HFF-Myc (cell line): ENCODE measurements around the gene UPF1.

Experiments
- DNase-seq: peaks from one replicate; pipeline ENCODE4 v3.0.0-alpha.2; 2011; ENCODE audit warnings: low read depth; ENCODE audit errors: extremely low read depth
- H3K4me3 ChIP-seq: replicated peaks from 2 replicates; pipeline ENCODE4 v1.5.1; 2011; ENCODE audit warnings: low read depth, mild to moderate bottlenecking, control low read depth, low read length
- TF ChIP-seq, protein P1 (sequence below): IDR thresholded peaks from 2 replicates; pipeline ENCODE4 v1.5.1; 2012; ENCODE audit warnings: mild to moderate bottlenecking, low read depth, low read length, control low read depth; ENCODE audit errors: missing control alignments

UPF1 gene

GRCh38 chr19:18867199-18867598 is 35.4 kb downstream of the UPF1 start:
- no peak overlapping the region for H3K4me3 ChIP-seq
- DNase-seq, result no peak
- TF ChIP-seq, protein P1, sequence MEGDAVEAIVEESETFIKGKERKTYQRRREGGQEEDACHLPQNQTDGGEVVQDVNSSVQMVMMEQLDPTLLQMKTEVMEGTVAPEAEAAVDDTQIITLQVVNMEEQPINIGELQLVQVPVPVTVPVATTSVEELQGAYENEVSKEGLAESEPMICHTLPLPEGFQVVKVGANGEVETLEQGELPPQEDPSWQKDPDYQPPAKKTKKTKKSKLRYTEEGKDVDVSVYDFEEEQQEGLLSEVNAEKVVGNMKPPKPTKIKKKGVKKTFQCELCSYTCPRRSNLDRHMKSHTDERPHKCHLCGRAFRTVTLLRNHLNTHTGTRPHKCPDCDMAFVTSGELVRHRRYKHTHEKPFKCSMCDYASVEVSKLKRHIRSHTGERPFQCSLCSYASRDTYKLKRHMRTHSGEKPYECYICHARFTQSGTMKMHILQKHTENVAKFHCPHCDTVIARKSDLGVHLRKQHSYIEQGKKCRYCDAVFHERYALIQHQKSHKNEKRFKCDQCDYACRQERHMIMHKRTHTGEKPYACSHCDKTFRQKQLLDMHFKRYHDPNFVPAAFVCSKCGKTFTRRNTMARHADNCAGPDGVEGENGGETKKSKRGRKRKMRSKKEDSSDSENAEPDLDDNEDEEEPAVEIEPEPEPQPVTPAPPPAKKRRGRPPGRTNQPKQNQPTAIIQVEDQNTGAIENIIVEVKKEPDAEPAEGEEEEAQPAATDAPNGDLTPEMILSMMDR, result no peak

DNA sequence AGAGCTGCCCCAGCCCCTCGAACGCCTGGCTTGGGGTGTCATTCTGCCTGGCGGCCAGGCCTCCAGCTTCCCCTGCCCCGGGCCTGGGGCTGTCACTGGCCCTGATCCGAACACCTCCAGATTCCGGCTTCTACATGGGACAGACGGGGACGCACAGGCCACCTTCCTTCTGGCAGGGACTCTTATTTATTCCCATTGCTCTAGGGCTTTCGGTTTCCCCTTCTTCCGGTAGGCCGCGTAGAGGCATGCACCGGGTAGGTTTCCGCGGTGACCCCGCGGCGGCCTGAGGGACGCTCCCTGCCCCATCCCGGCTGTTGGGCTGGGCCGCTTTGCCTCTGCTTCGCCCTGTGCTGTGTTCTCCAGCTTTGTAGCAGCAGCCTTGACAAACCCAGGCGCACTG is 36.0 kb downstream of the UPF1 start:
- no peak overlapping the region for H3K4me3 ChIP-seq
- TF ChIP-seq, protein P1, result no peak
- no peak for DNase-seq

GRCh38 chr19:18868380-18869022 is 36.7 kb downstream of the UPF1 start:
- H3K4me3 ChIP-seq, result no peak overlapping the region
- TF ChIP-seq, protein P1, result no peak
- no peak for DNase-seq

- H3K4me3 ChIP-seq, result no peak overlapping the region
- TF ChIP-seq, protein P1, result no peak
- DNase-seq, result no peak
Observed at GRCh38 chr19:18869023-18869618, 37.4 kb downstream of the UPF1 start.

DNA sequence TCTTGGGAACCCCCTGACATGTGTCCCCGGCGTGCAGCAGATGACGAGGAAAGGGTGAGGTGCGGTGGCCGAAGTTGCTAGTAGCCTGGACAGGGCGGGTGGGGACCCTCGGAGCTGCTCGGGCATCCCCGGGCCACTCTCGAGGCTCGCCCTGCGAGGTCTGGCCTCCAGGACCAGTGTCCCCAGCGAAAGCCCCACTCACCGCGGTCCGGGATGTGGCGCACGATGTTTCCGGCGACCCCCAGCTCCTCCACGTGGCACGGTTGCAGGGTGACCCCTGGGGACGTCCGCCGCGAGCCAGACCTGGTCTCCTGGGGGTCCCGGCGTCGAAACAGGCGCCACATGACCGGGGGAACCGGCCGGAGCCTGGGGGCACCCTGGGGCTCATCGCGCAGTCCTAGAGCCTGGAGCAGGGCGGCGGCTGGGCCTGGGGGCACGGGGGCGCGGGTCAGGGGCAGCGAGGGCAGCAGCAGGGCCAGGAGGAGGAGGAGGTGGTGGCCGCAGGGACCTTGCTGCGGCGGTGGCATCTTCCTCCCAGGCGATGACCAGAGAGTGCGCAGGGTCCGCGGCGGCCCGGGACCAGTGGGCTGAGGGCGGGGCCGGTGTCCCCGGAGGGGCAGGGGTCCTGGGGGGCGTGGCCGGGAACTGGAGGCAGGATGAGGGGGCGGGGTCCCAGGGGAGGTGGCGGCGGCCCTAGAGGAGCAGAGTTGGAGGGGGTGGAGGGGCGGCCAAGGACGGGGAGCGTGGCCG is 38.2 kb downstream of the UPF1 start:
- no peak for DNase-seq
- no peak overlapping the region for H3K4me3 ChIP-seq
- TF ChIP-seq, protein P1, result no peak

GRCh38 chr19:18870531-18871172 is 38.9 kb downstream of the UPF1 start:
- TF ChIP-seq, protein P1, result no peak
- DNase-seq, result no peak

More at GRCh38 chr19:18870531-18871172, 38.9 kb downstream of the UPF1 start:
- no peak overlapping the region for H3K4me3 ChIP-seq
